ENCODE measurements around the gene S100A4.
A peak's percentile ranks its signal among the peaks of the same experiment; 100 is the strongest.

The S100A4 gene

DNA sequence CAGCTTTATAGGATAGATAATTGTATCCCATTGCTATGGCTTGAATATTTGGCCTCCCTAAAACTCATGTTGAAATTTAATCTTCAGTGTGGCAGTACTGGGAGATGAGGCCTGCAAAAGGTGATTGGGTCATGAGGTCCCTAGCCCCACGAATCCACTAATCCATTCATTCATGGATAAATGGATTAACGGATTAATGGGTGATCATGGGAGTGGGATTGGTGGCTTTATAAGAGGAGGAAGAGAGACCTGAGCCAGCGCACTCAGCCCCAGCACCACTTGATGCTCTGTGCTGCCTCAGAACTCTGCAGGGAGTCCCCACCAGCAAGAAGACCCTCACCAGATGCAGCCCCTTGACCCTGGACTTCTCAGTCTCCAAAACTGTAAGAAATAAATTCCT is 41.8 kb downstream of the S100A4 start:
- no peak for DNase-seq

DNA sequence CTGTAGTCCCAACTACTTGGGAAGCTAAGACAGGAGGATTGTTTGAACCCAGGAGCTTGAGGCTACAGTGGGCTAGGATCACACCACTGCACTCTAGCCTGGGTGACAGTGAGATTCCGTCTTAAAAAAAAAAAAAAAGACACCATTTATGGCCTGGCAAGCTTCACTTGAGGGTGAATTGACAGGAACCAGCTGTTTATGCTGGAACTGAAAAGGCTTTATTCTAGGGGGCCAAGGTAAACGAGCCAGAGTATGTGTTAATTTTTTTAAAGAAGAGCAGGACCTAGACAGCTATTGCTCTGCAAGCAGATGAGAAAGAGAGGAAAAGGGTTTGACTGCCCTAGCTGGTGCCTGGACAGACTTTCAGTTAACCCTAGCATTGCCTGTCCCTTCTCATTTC is 46.9 kb downstream of the S100A4 start:
- DNase-seq = no peak

DNA sequence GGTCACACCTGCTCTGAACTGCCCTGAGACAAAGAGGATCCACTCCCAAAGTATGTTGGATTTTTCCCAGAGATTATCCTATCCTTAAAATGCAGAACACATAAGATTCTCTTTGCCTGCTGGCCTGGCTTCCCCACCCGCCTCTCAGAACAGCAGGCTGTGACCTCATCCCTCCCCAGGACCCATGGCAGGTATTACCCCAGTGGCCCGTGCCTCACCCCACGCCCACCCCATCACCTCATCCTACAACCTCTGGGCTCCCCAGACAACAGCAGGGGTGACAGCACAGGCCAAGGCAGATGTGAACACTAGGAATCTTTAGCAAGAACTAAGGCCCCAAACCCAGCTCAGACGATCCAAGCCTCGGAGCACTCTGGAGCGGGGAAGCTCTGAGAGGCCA is 50.1 kb downstream of the S100A4 start:
- DNase-seq = no peak

DNA sequence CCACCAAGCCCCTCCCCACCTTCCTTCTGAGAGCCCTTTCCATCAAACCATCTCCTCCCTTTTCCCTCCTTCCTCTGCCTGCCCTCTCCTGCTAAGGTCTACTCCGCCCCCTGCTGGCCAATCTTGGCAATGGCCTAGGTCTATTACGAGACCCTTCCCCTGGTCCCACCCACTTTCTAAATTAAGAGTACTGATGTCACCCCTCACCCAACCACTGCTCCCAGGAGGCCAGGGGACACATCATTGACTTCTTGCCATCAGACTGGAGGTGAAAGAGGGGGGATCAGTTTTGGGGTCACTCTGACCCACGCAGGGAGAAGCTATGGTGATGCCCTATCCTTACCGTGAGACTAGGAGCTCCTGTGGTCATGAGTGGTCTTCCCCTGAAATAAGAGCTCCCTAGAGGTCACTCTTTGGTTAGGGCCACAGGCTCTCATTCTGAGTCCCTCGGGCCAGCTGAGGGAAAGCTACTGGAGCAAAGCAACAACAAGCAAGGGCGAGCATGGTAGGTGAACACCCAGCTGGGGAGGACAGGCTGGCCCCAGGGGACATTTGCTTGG is 50.5 kb downstream of the S100A4 start:
- peak; percentile 82 for DNase-seq
